ENCODE measurements around the gene SHISA2. TPM values are rescaled to one million over a fixed set of nuclear protein-coding genes. Genes with fewer than 3 reads are reported as not detected.

The SHISA2 gene
- 2.4 and 4.4 TPM in 2 replicates for total RNA-seq

DNA sequence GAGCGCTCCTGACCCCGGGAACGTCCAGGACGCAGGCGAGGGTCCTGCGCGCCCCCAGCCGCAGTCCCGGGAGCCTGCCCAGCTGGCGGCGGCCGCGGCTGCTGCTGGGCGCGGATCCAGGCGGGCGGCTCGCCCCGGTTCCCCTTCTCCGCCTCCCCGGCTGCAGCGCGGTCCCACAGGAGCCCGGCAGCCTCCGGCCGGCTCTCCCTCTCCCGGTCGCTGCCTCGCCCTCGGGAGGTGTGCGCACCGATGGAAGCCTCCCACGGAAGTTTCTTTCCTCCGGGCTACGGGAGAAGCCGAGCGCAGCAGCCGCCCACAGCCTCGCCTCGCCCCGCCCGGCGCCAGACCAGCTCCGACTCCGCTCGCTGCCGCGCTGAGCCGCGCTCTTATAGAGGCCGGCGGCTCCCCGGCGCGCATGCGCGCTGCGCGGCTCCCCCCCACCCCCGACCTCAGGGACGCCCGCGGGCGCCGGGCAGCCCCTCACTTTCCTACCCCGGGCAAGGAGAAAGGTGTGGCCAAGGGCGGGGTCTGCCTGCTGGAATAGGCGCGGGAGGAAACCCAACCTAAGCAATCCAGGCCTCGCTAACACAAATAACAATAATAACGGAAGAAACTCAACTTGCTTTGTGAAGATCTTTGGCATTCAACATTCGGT is at the start of gene SHISA2:
Gene SHISA2, minus strand, starts transcription at position 360 of the 655 bp plus-strand sequence. CDS start 1,041 bp downstream, outside the sequence.

Other genes with a start within 250 kb of the SHISA2 start
- gene RNF6, start 170.3 kb upstream of the SHISA2 start, total RNA-seq = 48.2 and 51.0 TPM in 2 replicates
- 11.5 and 13.1 TPM in 2 replicates for gene CDK8, start 202.1 kb upstream of the SHISA2 start, total RNA-seq

Data from dermis lymphatic vessel endothelial cell (primary cell).